ENCODE measurements around the gene VPS52. TPM values are rescaled to one million over a fixed set of nuclear protein-coding genes. Genes with fewer than 3 reads are reported as not detected.
A peak's percentile ranks its signal among the peaks of the same experiment; 100 is the strongest.

Gene VPS52
- total and polyA plus RNA-seq, 2 donors (not counting 1 experiment from before 2014, with no cell fraction given), result 100 to 144 TPM

DNA sequence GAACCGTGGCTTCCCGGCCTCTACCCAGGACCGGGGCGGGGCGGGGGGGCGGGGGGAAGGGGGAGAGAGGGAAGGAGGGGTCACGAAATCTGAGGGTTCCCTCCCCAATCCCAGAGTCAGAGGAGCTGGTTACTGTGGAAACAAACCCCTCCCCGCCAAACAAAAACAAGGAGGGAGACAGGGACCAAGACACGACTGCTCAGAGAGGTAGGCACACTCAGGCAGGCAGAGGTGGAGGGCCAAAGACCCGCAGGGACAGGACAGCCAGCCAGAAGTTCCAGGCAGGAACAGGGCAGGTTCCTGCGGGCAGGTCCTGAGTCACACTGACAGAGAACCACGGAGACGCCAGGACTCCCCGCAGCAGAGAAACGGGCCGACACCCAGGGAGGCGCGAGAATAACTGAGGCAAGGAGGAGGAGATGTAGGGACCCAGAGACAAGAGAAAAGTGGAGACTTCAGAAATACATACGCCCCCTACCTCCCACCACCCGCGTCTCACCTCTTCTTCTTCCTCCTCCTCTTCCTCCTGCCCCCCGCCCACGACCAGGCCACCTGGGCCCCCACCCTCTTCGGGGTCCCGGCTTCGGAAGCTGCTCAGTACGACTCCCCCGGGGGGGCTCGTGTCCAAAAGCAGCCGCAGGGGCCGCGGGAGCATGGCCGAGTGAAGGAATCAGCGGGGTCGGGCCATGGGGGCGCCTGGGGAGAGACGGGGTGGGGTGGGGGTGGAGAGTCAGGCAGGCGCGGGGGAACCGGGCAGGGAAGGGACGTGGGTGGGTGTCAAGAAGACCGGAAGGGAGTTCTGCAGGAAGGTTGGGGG is 26.5 kb upstream of the VPS52 start:
- Mint-ChIP-seq H3K27ac (peak overlapping the region; percentile 99), H3K9me3 (ENCODE audit: insufficient read depth) (no peaks in the 10 kb centered on the region), H3K4me1 (peaks cover 33% of the 10 kb centered on the region), H3K27me3 (no peaks in the 10 kb centered on the region), H3K4me3 (peak overlapping the region; percentile 99)
- peaks cover 0 to 53% of the 10 kb centered on the region in 2 experiments for H3K36me3 ChIP-seq (replicated peaks in 1 of 2; ENCODE audit: control extremely low read depth in 1 of 2, control insufficient read depth in 1 of 2, extremely low read depth in 1 of 2, insufficient read depth in 2 of 2, low read length in 1 of 2)
- peak overlapping the region; percentile 84 for H3K9ac ChIP-seq (ENCODE audit: low read length)
- ATAC-seq (ENCODE audit: low read depth), result peak; percentile 13
- no peaks in the 10 kb centered on the region for H3K27me3 ChIP-seq (replicated peaks in 1 of 4; ENCODE audit: control extremely low read depth in 1 of 4, control insufficient read depth in 3 of 4, insufficient read depth in 4 of 4, low read length in 3 of 4)
- DNase-seq, result peak; percentile 82
- ChIA-PET CTCF (interaction anchor here (0.7 to 5.0 kb wide), 9 partner anchors 9 to 136 kb away, joined by 3 to 54 read pairs (median 8); partner anchors contain the start of genes B3GALT4, PFDN6, RPS18 and TAPBP), POLR2A (interaction anchor here (0.6 to 3.3 kb wide), 12 partner anchors 9 to 217 kb away, joined by 3 to 22 read pairs (median 10); partner anchors contain the start of genes B3GALT4, PFDN6, RPS18 and TAPBP)
- peaks cover 20% of the 10 kb centered on the region for H4K20me1 ChIP-seq (ENCODE audit: control insufficient read depth, insufficient read depth, low read length, poor library complexity, severe bottlenecking)
- intact Hi-C loops (cut with micrococcal nuclease), result loop anchor here (2.0 kb wide), 3 partner anchors 49 to 113 kb away; partner anchors contain the start of genes PHF1, RXRB and SLC39A7
- no peak for TF ChIP-seq EZH2 (IDR thresholded peaks at IDR 0.05; ENCODE audit: borderline replicate concordance, insufficient read depth, low read depth, low read length, poor library complexity, severe bottlenecking)
- TF ChIP-seq, protein P1, sequence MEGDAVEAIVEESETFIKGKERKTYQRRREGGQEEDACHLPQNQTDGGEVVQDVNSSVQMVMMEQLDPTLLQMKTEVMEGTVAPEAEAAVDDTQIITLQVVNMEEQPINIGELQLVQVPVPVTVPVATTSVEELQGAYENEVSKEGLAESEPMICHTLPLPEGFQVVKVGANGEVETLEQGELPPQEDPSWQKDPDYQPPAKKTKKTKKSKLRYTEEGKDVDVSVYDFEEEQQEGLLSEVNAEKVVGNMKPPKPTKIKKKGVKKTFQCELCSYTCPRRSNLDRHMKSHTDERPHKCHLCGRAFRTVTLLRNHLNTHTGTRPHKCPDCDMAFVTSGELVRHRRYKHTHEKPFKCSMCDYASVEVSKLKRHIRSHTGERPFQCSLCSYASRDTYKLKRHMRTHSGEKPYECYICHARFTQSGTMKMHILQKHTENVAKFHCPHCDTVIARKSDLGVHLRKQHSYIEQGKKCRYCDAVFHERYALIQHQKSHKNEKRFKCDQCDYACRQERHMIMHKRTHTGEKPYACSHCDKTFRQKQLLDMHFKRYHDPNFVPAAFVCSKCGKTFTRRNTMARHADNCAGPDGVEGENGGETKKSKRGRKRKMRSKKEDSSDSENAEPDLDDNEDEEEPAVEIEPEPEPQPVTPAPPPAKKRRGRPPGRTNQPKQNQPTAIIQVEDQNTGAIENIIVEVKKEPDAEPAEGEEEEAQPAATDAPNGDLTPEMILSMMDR (IDR thresholded peaks at IDR 0.05), result peak; percentile 15
- peak overlapping the region; percentile 65 for H2AFZ ChIP-seq (ENCODE audit: insufficient read depth, low read depth, low read length, poor library complexity, severe bottlenecking)
- H3K4me1 ChIP-seq (ENCODE audit: control insufficient read depth in 2 of 2, insufficient read depth in 2 of 2, low read length in 2 of 2), result peaks cover 12 to 21% of the 10 kb centered on the region in 2 donors
- no peaks in the 10 kb centered on the region for H3K9me3 ChIP-seq (ENCODE audit: control extremely low read depth in 1 of 3, control insufficient read depth in 2 of 3, insufficient read depth in 1 of 3, low read length in 2 of 3)
- H3K4me2 ChIP-seq (replicated peaks; ENCODE audit: low read depth, low read length, poor library complexity, severe bottlenecking), result peak overlapping the region; percentile 93
- WGBS (ENCODE audit: insufficient coverage), result 0% methylated on average over 21 of the region's 42 CpGs
- H3K27ac ChIP-seq (ENCODE audit: low read length in 2 of 2), result peak overlapping the region; percentile 86 to 91
- peaks cover 13% of the 10 kb centered on the region for H3K79me2 ChIP-seq (ENCODE audit: control insufficient read depth, insufficient read depth, low read length)
- peak overlapping the region; percentile 62 to 96 (median 79) for H3K4me3 ChIP-seq (ENCODE audit: control extremely low read depth in 1 of 5, extremely low read depth in 1 of 5, insufficient read depth in 1 of 5, low read depth in 2 of 5, low read length in 4 of 5)

Data from B cell (primary cell).